GM19099 (cell line): ENCODE measurements around the gene SLC25A5.

Experiments used
- POLR2A ChIP-seq: IDR thresholded peaks from 3 replicates; pipeline ENCODE4 v1.6.1; 2011; ENCODE audit warnings: low read depth; ENCODE audit not compliant: insufficient read length; ENCODE audit errors: extremely low read depth

Gene SLC25A5

DNA sequence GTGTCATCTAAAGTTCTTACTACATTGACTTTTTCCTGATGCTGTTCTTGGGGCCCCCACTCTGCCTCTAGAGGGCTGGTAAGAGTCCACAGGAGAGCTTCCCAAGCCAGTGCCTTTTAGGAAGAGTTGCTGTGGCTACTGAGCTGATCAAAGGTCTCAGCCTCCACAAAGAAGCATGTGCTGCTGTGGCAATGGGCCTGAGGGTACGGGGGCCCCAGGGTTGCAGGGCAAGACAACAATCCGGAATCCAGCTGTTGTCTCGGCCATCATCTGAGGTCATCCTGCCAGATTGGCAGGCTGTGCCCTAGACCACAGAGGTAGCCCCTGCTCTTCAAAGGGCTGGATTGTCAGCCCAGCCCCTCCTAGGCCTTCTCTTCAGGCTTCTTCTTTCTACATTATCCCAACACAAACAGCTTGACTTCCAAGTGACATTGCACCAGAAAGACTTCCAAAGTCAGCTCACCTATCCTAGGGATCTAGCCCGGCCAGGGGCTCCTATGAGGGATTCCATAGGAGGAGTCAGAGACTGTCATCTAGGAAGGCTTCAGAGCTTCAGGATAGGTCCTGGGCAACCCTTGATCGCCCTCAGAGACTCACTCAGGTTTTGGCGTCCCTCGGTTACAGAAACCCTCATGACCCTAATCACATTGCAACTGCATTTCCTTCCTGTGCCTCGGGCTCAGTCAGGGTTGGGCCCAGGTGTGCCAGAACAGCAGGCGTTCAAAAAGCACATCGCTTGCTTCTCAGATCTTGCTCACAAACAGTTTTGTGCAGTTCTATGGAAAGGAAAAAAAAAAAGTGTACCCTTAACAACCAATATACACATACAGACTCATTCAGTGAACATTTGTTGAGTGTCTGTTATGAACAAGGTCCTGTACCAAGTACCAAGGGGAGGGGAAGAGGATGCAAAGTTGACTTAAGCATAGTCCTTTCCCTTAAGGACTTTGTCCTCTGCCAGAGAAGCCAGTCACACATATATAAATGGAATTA is 27.8 kb downstream of the SLC25A5 start:
- no peak for TF ChIP-seq POLR2A

DNA sequence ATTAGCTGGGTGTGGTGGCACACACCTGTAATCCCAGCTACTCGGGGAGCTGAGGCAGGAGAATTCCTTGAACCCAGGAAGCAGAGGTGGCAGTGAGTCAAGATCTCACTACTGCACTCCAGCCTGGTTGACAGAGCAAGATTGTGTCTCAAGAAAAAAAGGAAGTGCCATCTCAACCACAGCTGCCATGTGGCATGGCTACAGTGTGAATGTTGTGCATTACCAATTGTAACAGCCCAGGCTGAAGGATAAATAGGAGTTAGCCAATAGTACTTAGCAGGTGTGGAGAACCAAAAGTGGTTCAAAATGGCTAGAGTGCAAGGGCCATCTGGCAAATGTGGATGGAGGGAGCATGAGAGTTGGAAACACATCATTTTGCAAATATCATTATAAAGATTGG is 28.9 kb downstream of the SLC25A5 start:
- TF ChIP-seq POLR2A = no peak

DNA sequence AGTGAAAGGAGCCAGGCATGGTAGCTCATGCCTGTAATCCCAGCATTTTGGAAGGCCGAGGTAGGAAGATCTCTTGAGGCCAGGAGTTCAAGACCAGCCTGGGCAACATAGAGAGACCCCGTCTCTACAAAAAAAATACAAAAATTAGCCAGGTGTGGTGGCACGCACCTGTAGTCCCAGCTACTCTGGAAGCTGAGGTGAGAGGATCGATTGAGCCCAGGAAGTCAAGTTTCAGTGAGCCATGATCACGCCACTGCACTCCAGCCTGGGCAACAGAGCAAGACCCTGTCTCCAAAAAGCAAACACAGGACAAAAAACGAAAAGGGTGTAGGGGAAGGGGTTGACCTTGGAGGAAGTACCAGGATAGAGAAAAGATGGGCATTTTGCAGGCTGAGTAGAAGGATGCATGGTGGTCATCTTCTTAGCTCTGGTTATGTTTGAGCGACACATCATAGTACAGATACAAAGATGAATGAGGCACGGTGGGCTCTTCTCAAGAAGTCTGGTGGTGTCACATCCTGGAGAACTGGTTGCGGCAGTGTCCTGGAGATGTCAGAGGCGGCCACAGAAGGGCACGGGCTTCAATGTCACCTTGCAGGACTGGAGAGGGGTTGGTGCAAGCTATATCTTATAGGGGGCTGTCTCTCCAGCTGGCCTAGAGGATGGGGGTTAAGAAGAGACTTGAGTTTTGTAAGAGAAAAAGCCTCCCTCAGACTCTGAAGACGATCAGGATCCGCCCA is 32.0 kb downstream of the SLC25A5 start:
- TF ChIP-seq POLR2A = no peak

DNA sequence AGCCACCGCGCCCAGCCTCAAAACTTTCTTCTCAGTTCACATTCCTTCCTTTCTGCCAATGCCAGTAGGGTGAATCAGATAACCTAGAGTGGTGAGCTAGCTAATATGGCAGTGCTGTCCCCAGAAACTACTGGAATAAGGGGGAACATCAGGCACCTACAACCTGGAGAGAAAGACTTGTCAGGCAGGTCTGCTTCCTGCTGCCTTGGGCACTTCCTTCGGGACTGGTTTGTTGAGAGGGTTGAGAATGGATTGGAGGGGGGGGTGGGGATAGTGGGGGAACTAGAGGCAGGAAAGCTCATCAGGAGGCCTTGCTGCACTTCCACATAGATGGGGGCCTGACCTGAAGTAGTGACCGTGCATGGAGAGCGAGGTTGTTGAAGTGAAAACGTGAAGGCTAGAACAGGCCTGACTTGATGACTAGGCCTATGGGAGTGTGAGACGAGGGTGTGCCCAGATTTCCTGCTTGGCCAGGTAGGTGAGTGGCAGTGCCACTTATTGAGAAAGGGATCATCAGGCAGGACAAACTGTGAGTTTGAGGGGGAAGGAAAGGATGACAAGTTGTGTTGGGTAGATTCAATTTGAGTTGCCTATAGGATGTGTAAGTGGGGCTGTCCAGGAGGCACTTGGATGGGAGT is 33.4 kb downstream of the SLC25A5 start:
- TF ChIP-seq POLR2A = no peak

DNA sequence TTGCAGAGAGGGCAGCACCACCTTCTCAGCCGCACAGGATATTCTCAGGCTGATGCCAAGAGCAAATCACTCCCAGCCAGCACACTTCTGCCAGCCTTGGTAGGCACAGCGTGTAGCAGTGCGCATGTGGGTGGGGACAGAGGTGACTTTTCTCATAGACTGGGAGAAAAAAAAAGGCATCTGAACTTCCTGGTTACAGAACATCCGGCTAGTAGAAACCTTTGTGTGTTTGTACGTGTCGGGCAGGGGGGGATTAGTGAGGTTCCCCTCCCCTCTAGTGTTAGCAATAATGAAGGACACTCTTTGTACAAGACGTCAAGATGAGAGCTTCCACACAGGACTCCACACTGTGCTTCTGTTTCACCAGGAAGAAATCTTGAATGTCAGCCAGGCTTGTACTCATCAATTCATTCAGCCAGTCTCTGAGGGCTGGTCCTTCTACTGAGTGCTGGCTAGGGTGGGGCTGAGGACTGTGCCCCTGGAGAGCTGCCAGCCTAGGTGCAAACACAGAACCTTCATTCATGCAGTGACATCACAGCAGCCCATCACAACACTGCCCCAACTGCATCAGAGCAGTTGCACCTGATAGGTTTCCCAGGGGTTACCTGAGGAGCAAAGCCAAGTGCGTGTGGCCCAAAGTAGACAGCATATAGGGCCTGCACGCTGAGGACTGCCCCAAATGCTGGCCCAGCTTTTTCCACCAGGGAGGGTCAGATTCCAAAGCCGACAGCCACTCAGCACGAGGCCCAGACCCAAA is 34.7 kb downstream of the SLC25A5 start:
- no peak for TF ChIP-seq POLR2A

DNA sequence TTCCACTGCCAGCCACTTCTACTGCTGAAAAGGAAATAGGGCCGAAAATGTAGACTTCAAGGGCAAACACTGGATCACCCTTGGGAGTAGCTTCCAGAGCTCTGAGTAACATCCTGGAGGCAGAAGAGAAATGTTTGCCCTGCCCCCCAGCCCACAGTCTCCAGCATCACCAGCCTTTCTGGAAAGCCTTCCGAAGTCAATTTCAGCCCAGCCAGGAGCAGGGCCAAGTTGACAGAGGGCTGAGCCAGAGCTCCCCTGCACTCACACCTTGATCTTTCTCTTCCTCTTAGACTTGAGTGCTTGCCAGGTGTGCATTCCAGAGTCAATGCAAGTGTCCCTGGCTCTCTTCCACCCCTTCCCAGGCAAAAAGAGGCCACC is 35.2 kb downstream of the SLC25A5 start:
- TF ChIP-seq POLR2A = no peak

DNA sequence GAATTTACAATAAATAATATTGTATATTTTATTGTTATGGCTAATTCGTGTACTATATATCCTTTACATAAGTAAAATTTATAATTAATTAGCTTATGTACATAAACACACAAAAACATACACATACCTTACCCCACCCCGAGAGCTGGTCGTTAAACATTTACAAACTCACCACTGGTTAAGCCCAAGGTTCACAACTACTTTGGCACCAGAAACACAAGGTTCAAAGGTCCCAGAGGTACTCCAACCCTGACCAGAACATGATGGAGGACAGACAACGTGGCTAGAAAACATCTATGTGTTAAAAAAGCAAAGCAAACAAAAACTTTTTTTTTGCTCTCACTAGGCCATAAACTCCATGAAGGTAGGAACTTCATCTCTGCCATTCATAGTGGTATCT is 37.7 kb downstream of the SLC25A5 start:
- no peak for TF ChIP-seq POLR2A

DNA sequence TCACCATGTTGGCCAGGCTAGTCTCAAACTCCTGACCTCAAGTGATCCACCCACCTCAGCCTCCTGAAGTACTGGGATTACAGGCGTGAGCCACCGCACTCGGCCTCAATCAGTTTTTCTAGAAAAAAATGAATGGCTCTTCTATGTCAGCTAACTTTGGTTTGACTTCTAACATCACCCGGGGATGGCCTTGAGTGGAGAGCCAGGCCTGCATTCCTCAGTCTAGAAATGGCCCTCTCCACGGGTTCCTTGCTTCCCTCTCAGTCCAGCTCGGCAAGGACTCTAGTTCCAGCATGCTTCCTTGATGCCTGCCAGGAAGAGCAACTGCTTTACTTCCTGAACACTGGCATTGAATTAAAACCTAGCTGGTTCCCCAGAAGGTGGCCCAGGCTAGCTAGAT is 39.0 kb downstream of the SLC25A5 start:
- no peak for TF ChIP-seq POLR2A

DNA sequence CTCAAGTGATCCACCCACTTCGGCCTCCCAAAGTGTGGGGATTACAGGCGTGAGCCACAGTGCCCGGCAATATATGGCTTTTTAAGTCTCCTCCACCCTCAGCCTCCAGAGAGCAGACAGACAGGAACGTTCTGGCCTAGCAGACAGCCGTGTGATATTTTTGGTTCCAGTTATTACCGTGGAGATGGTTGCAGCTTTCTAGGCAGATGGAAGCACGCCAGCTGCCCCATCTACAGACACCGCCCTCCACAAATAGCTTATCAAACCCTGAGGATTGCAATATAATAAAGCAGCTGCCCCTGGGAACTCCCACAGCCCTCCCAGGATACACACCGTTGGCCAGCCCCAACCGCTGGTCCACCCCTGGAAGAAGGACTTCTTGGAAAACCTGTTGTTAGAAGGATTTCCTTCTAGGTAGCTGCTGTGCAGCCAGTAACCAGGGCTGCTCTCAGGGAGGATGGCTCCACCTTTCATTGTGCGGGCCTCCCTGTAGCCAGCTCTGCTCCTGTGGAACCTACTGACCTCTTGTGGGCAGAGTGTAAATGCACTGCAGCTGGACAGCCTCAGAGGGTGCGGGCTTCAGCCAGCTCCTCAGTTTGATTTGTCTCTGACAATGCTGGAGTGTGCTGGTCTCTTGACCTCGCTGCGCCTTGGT is 44.0 kb downstream of the SLC25A5 start:
- no peak for TF ChIP-seq POLR2A

DNA sequence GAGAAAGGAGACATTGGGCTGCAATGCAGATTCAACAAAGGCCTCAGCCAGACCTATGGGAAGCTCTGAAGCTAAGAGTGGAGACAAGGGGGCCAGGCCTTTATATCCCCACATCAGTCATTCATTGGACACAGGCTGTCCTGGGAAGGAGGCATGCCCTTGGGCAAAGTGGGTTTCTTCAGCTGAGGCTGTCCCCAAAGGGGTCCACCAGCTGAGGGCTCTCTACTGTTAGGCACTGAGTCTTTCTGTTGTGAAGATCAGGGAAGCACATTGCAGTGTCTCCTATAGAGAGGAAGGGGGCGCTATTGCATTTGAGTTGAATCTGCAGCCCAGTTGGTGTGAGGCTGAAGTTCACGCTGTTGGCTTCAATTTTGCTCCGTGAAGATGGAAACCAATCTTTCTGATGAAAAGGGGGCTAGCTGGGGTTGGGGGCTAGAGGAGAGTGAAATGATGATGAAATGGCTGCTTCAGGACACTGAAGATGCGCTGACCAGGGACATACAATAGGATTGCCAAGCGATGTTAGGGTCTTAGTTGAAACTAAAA is 48.0 kb downstream of the SLC25A5 start:
- no peak for TF ChIP-seq POLR2A

DNA sequence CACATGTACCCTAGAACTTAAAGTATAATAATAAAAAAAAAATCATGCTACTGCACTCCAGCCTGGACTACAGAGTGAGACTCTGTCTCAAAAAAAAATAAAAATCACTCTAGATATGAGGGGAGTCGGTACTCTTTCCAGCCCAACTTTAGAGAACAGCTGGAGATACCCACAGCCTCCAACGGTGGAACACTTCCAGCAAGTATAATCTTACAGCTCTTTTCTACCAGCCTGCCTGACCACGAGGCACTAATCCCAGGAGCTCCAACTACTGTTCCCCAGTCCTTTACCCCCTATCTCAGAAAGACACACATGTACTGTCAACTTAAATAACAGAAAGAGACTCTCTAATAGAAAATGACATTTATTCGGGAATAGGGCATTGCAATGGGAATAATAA is 50.1 kb downstream of the SLC25A5 start:
- TF ChIP-seq POLR2A = no peak
